T-helper 2 cell treated with Interferon-gamma antibody and Interleukin-4, amounts not matched to agents 5 μg/mL and 100 μg/mL, for 36 hours (primary cell): ENCODE measurements around the gene FRMPD2.
"Not testable (repeated sequence)": the region's sequence is repeated elsewhere in the genome, so short reads cannot be mapped to it uniquely, and the experiment has no call there.

Experiments used
- DNase-seq: peaks from one replicate; pipeline ENCODE4 v3.0.0; 2021; ENCODE audit warnings: low spot score
- H3K27ac Mint-ChIP-seq: one replicate; pipeline ENCODE4 v1.8.0; 2021; ENCODE audit warnings: mild to moderate bottlenecking, mixed read lengths
- H3K27me3 Mint-ChIP-seq: one replicate; pipeline ENCODE4 v1.8.0; 2021; ENCODE audit warnings: low read depth, mixed read lengths
- H3K36me3 Mint-ChIP-seq: one replicate; pipeline ENCODE4 v1.8.0; 2021; ENCODE audit warnings: low read depth, mixed read lengths
- H3K4me1 Mint-ChIP-seq: one replicate; pipeline ENCODE4 v1.8.0; 2021; ENCODE audit warnings: low read depth, mixed read lengths
- H3K4me3 Mint-ChIP-seq: one replicate; pipeline ENCODE4 v1.8.0; 2022; ENCODE audit warnings: mild to moderate bottlenecking, moderate library complexity, mixed read lengths
- H3K9me3 Mint-ChIP-seq: one replicate; pipeline ENCODE4 v1.8.0; 2021; ENCODE audit warnings: mixed read lengths

Gene FRMPD2

GRCh38 chr10:48205918-48206317 lies 68.6 kb downstream of the FRMPD2 start:
- H3K36me3 Mint-ChIP-seq, result no peaks in the 10 kb centered on the region
- H3K4me1 Mint-ChIP-seq, result peaks cover 4% of the 10 kb centered on the region
- H3K9me3 Mint-ChIP-seq, result no peaks in the 10 kb centered on the region
- H3K27ac Mint-ChIP-seq, result no peak overlapping the region
- no peak overlapping the region for H3K4me3 Mint-ChIP-seq
- no peaks in the 10 kb centered on the region for H3K27me3 Mint-ChIP-seq
- no peak for DNase-seq

DNA sequence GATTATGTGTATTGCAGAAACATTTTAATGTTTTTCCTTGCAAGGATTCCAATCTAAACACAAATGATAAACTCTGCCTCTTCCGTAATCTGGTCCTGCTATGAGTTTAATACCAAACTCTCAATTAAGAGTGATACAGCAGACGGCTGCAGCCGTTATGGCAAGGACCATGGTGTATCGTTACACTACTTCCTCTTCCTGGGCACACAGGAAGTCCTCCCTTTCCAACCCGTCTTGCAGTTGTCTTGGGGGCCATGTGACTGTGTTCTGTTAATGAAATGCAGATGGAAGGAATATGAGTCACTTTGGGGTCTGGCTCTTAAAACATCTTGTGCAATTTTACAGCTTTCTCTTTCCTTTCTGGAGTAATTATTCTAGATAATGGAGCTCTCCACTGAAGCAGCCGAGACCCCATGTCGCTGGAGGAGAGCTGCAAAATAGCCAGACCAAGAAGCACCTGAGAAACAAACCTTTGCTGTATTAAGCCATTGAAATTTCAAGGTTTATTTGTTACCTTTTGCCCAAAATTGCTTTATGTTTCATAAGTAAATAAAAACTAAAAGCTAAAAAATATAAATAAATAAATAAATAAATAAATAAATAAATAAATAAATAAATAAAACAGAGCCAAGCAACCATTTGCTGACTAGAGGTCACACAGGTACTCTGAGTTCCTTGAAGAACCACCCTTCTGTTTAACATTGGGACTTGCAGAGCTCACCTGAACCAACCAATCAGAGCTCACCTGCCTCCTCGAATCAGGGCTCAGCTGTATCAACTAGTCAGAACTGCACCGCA lies 74.7 kb downstream of the FRMPD2 start:
- peaks cover 6% of the 10 kb centered on the region for H3K27me3 Mint-ChIP-seq
- H3K4me3 Mint-ChIP-seq, result no peak overlapping the region
- no peaks in the 10 kb centered on the region for H3K36me3 Mint-ChIP-seq
- no peak overlapping the region for H3K27ac Mint-ChIP-seq
- no peak for DNase-seq
- no peaks in the 10 kb centered on the region for H3K9me3 Mint-ChIP-seq
- peaks cover 6% of the 10 kb centered on the region for H3K4me1 Mint-ChIP-seq

- Mint-ChIP-seq H3K27me3 (peaks cover 10% of the 10 kb centered on the region), H3K4me1 (peaks cover 1% of the 10 kb centered on the region), H3K27ac (no peak overlapping the region), H3K9me3 (no peaks in the 10 kb centered on the region), H3K4me3 (no peak overlapping the region), H3K36me3 (no peaks in the 10 kb centered on the region)
- DNase-seq, result no peak
Observed at GRCh38 chr10:48197236-48197899, 77.1 kb downstream of the FRMPD2 start.

- Mint-ChIP-seq H3K36me3 (no peaks in the 10 kb centered on the region), H3K27me3 (peaks cover 10% of the 10 kb centered on the region), H3K4me3 (no peak overlapping the region)
Observed at GRCh38 chr10:48195803-48196202, 78.7 kb downstream of the FRMPD2 start.

DNA sequence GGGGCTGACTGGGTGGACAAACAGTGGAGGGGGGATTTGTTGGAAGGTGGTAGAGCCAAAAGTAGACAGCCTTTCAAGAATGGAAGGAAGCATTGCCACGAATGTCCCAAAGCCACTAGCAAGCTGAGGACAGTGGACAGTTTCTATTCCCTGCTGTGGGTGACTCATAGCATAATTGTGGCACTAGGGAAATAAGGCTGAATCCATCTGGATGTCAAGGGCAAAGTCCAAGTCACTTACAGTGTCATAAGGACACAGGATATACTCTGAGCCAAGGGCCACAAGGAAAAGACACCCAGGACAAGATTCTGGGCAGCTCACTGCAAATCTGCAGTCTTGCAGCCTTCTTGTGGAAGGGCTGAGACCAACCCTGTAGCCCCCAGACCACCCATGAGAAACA lies 79.7 kb downstream of the FRMPD2 start:
- no peak overlapping the region for H3K4me3 Mint-ChIP-seq
- no peaks in the 10 kb centered on the region for H3K36me3 Mint-ChIP-seq
- H3K27me3 Mint-ChIP-seq, result peaks cover 10% of the 10 kb centered on the region
- H3K27ac Mint-ChIP-seq, result no peak overlapping the region
- no peaks in the 10 kb centered on the region for H3K9me3 Mint-ChIP-seq
- DNase-seq, result no peak
- peaks cover 1% of the 10 kb centered on the region for H3K4me1 Mint-ChIP-seq

More at GRCh38 chr10:48195803-48196202, 78.7 kb downstream of the FRMPD2 start:
- Mint-ChIP-seq H3K27ac (no peak overlapping the region), H3K9me3 (no peaks in the 10 kb centered on the region), H3K4me1 (peaks cover 1% of the 10 kb centered on the region)
- no peak for DNase-seq

DNA sequence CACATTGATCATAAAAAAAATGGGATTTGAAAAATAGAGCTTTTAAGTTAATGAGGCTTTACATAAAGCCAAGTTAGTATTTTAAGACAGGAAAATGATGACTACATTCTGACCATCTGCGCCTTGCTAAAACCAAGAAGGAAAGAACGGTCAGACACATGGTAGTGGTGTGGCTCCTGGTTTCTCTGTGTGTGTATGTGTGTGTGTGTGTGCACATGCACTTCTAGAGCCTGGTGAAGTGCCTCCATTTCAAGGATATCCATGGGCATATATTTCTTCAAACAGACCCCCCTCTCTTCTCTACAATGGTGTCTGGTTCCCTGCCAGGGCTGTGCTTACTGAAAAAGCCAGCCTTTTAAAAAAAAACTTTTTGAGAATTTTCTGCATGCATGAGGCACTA lies 80.9 kb downstream of the FRMPD2 start:
- H3K36me3 Mint-ChIP-seq, result no peaks in the 10 kb centered on the region

GRCh38 chr10:48192881-48193450 lies 81.5 kb downstream of the FRMPD2 start:
- Mint-ChIP-seq H3K4me1 (no peaks in the 10 kb centered on the region), H3K36me3 (no peaks in the 10 kb centered on the region), H3K27me3 (peaks cover 7% of the 10 kb centered on the region), H3K4me3 (no peak overlapping the region), H3K27ac (no peak overlapping the region), H3K9me3 (no peaks in the 10 kb centered on the region)
- DNase-seq, result no peak

More for the DNA sequence above, 80.9 kb downstream of the FRMPD2 start:
- Mint-ChIP-seq H3K27ac (no peak overlapping the region), H3K4me3 (no peak overlapping the region), H3K4me1 (no peaks in the 10 kb centered on the region), H3K9me3 (no peaks in the 10 kb centered on the region), H3K27me3 (peaks cover 7% of the 10 kb centered on the region)
- no peak for DNase-seq

- Mint-ChIP-seq H3K27ac (no peak overlapping the region), H3K27me3 (peaks cover 11% of the 10 kb centered on the region), H3K36me3 (no peaks in the 10 kb centered on the region), H3K4me3 (no peak overlapping the region), H3K9me3 (no peaks in the 10 kb centered on the region), H3K4me1 (no peaks in the 10 kb centered on the region)
- no peak for DNase-seq
Observed at GRCh38 chr10:48187713-48188485, 86.6 kb downstream of the FRMPD2 start.

DNA sequence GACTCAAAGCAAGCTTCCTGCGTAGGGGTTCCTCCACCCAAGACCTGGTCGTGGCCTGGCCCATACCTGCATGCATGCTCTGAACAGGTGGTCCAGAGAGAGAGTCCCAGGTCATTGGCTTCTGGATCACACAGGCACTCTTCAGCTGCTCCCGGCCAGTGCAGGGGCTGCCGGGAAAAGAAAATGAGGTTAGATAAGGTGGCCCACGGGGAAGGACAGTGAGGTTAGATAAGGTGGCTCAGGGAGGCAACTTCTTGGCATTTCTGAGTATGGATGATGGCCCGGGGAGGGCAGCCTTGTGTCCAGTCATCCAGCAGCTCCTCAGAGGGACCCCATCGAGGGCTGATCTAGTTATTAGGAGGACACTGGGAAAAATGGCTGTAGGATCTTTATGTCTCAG lies 87.4 kb downstream of the FRMPD2 start:
- no peak overlapping the region for H3K4me3 Mint-ChIP-seq
- H3K27ac Mint-ChIP-seq, result no peak overlapping the region
- H3K36me3 Mint-ChIP-seq, result no peaks in the 10 kb centered on the region
- DNase-seq, result no peak
- no peaks in the 10 kb centered on the region for H3K9me3 Mint-ChIP-seq
- peaks cover 11% of the 10 kb centered on the region for H3K27me3 Mint-ChIP-seq
- no peaks in the 10 kb centered on the region for H3K4me1 Mint-ChIP-seq

DNA sequence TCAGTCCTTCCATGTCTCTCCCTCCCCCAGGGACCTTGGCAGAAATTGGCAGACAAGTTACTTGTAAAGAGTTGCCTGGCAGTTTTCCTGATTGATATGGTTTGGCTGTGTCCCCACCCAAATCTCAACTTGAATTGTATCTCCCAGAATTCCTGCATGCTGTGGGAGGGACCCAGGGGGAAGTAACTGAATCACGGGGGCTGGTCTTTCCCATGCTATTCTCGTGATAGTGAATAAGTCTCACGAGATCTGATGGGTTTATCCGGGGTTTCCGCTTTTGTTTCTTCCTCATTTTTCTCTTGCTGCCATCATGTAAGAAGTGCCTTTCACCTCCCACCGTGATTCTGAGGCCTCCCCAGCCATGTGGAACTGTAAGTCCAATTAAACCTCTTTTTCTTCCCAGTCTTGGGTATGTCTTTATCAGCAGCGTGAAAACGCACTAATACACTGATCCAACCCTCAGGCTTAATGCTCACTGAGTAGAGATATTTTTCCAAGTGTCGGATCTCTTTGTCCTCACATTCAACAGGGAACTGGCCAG lies 88.2 kb downstream of the FRMPD2 start:
- not testable (repeated sequence) for H3K4me3 Mint-ChIP-seq, H3K27ac Mint-ChIP-seq, H3K9me3 Mint-ChIP-seq, DNase-seq, H3K36me3 Mint-ChIP-seq, H3K4me1 Mint-ChIP-seq
- peaks cover 11% of the 10 kb centered on the region for H3K27me3 Mint-ChIP-seq

- Mint-ChIP-seq H3K4me3 (no peak overlapping the region), H3K9me3 (no peaks in the 10 kb centered on the region), H3K27ac (no peak overlapping the region), H3K4me1 (no peaks in the 10 kb centered on the region), H3K36me3 (no peaks in the 10 kb centered on the region), H3K27me3 (peaks cover 11% of the 10 kb centered on the region)
- no peak for DNase-seq
Observed at GRCh38 chr10:48184224-48184623, 90.3 kb downstream of the FRMPD2 start.

GRCh38 chr10:48172715-48173114 lies 101.8 kb downstream of the FRMPD2 start:
- not testable (repeated sequence) for H3K4me1 Mint-ChIP-seq, H3K4me3 Mint-ChIP-seq, H3K27ac Mint-ChIP-seq, DNase-seq, H3K27me3 Mint-ChIP-seq, H3K36me3 Mint-ChIP-seq, H3K9me3 Mint-ChIP-seq

GRCh38 chr10:48160670-48161069 lies 113.8 kb downstream of the FRMPD2 start:
- not testable (repeated sequence) for H3K36me3 Mint-ChIP-seq, H3K4me3 Mint-ChIP-seq, H3K27me3 Mint-ChIP-seq, H3K9me3 Mint-ChIP-seq, DNase-seq, H3K27ac Mint-ChIP-seq, H3K4me1 Mint-ChIP-seq

GRCh38 chr10:48160163-48160562 lies 114.3 kb downstream of the FRMPD2 start:
- H3K9me3 Mint-ChIP-seq, H3K4me3 Mint-ChIP-seq, H3K27ac Mint-ChIP-seq: not testable (repeated sequence)

More at GRCh38 chr10:48160163-48160562, 114.3 kb downstream of the FRMPD2 start:
- not testable (repeated sequence) for H3K27me3 Mint-ChIP-seq, H3K36me3 Mint-ChIP-seq, H3K4me1 Mint-ChIP-seq, DNase-seq
